Mesothelial cell of epicardium (in vitro differentiated cells): Measurements from ENCODE around the gene RANBP9. TPM values are rescaled to one million over a fixed set of nuclear protein-coding genes. Genes with fewer than 3 reads are reported as not detected.

Experiments
- DNase-seq, 2 experiments: peaks; one replicate each; pipeline ENCODE4 v3.0.0; 2021; ENCODE audit warnings: low spot score in 2 of 2; ENCODE audit not compliant: unreplicated experiment in 2 of 2
- H3K27ac Mint-ChIP-seq: 2 replicates; pipeline ENCODE4 v1.8.0; 2021; ENCODE audit warnings: mixed read lengths
- H3K27me3 Mint-ChIP-seq: 2 replicates; pipeline ENCODE4 v1.8.0; 2021; ENCODE audit warnings: low read depth, mixed read lengths
- H3K36me3 Mint-ChIP-seq: 2 replicates; pipeline ENCODE4 v1.8.0; 2021; ENCODE audit warnings: mixed read lengths
- H3K4me1 Mint-ChIP-seq: 2 replicates; pipeline ENCODE4 v1.8.0; 2021; ENCODE audit warnings: mixed read lengths
- H3K4me3 Mint-ChIP-seq: 2 replicates; pipeline ENCODE4 v1.8.0; 2021; ENCODE audit warnings: mild to moderate bottlenecking, moderate library complexity, mixed read lengths
- H3K9me3 Mint-ChIP-seq: 2 replicates; pipeline ENCODE4 v1.8.0; 2021; ENCODE audit warnings: mixed read lengths
- CTCF ChIP-seq: fragments of 200-600 bp; sonication (generic); IDR thresholded peaks from one replicate; pipeline ENCODE4 v1.5.0; 2021; ENCODE audit warnings: antibody characterized with exemption; ENCODE audit not compliant: unreplicated experiment
- total RNA-seq: library from RNA; stranded (reverse); gene quantifications from 3 replicates; pipeline ENCODE4 v1.2.1, GENCODE V29; 2021

RANBP9 gene
- total RNA-seq, 1 donor from 2014 or later: 46.9 TPM

- Mint-ChIP-seq H3K9me3 (no peaks in the 10 kb centered on the region), H3K4me3 (peak overlapping the region; percentile 85), H3K27me3 (no peaks in the 10 kb centered on the region), H3K36me3 (peaks cover 2% of the 10 kb centered on the region), H3K27ac (peak overlapping the region; percentile 96), H3K4me1 (peaks cover 41% of the 10 kb centered on the region)
- DNase-seq: peak in 1 of 2 experiments; percentile 62
- TF ChIP-seq CTCF: no peak
Observed at GRCh38 chr6:13710552-13711323, 897 bp downstream of the RANBP9 start.

- Mint-ChIP-seq H3K4me1 (peaks cover 41% of the 10 kb centered on the region), H3K27ac (peak overlapping the region; percentile 96), H3K27me3 (no peaks in the 10 kb centered on the region), H3K9me3 (no peaks in the 10 kb centered on the region), H3K36me3 (peaks cover 2% of the 10 kb centered on the region), H3K4me3 (peak overlapping the region; percentile 85)
- TF ChIP-seq CTCF: no peak
- no peak for DNase-seq
Observed at GRCh38 chr6:13709689-13710551, 1.7 kb downstream of the RANBP9 start.

- peak overlapping the region; percentile 96 for H3K27ac Mint-ChIP-seq
- H3K4me1 Mint-ChIP-seq: peaks cover 40% of the 10 kb centered on the region
- no peaks in the 10 kb centered on the region for H3K9me3 Mint-ChIP-seq
- H3K36me3 Mint-ChIP-seq: peaks cover 2% of the 10 kb centered on the region
- TF ChIP-seq CTCF: no peak
- H3K4me3 Mint-ChIP-seq: peak overlapping the region; percentile 85
- no peak for DNase-seq
- no peaks in the 10 kb centered on the region for H3K27me3 Mint-ChIP-seq
Observed at GRCh38 chr6:13708736-13709135, 2.9 kb downstream of the RANBP9 start.

- H3K4me1 Mint-ChIP-seq: peaks cover 17% of the 10 kb centered on the region
- H3K9me3 Mint-ChIP-seq: no peaks in the 10 kb centered on the region
- no peak for TF ChIP-seq CTCF
- H3K4me3 Mint-ChIP-seq: no peak overlapping the region
- no peak overlapping the region for H3K27ac Mint-ChIP-seq
- no peak for DNase-seq
- H3K27me3 Mint-ChIP-seq: no peaks in the 10 kb centered on the region
- peaks cover 5% of the 10 kb centered on the region for H3K36me3 Mint-ChIP-seq
Observed at GRCh38 chr6:13703496-13703895, 8.1 kb downstream of the RANBP9 start.

GRCh38 chr6:13702809-13703302, 8.8 kb downstream of the RANBP9 start:
- H3K4me3 Mint-ChIP-seq: no peak overlapping the region
- peaks cover 5% of the 10 kb centered on the region for H3K36me3 Mint-ChIP-seq
- no peak for TF ChIP-seq CTCF
- peaks cover 11% of the 10 kb centered on the region for H3K4me1 Mint-ChIP-seq
- DNase-seq: no peak
- no peaks in the 10 kb centered on the region for H3K9me3 Mint-ChIP-seq
- no peaks in the 10 kb centered on the region for H3K27me3 Mint-ChIP-seq
- H3K27ac Mint-ChIP-seq: no peak overlapping the region
